H9 (cell line): Measurements from ENCODE around the gene NUP210. TPM values are rescaled to one million over a fixed set of nuclear protein-coding genes. Genes with fewer than 3 reads are reported as not detected.

Experiments used
- DNase-seq: peaks from one replicate; pipeline ENCODE4 v3.0.0-alpha.2; 2017
- H2AFZ ChIP-seq: one replicate; pipeline ENCODE4 v1.6.1; 2013; ENCODE audit warnings: mild to moderate bottlenecking, low read length, control low read depth, moderate library complexity
- H2AK5ac ChIP-seq: 2 replicates; pipeline ENCODE4 v1.6.1; 2013; ENCODE audit warnings: low read length, control low read depth, mixed read lengths; ENCODE audit not compliant: insufficient read length
- H2BK120ac ChIP-seq: one replicate; pipeline ENCODE4 v1.6.1; 2013; ENCODE audit warnings: low read depth, mild to moderate bottlenecking, low read length, control low read depth, inconsistent platforms; ENCODE audit not compliant: poor library complexity, severe bottlenecking
- H2BK12ac ChIP-seq: 2 replicates; pipeline ENCODE4 v1.6.1; 2013; ENCODE audit warnings: low read length, control low read depth, mixed read lengths, low read depth; ENCODE audit not compliant: insufficient read length
- H2BK15ac ChIP-seq: 2 replicates; pipeline ENCODE4 v1.6.1; 2013; ENCODE audit warnings: low read depth, low read length, control low read depth
- H2BK20ac ChIP-seq: one replicate; pipeline ENCODE4 v1.6.1; 2013; ENCODE audit warnings: low read depth, mild to moderate bottlenecking, low read length, control low read depth, inconsistent platforms; ENCODE audit not compliant: poor library complexity, severe bottlenecking
- H2BK5ac ChIP-seq: 2 replicates; pipeline ENCODE4 v1.6.1; 2013; ENCODE audit warnings: low read length, control low read depth, mixed read lengths; ENCODE audit not compliant: insufficient read length
- H3K14ac ChIP-seq: 2 replicates; pipeline ENCODE4 v1.6.1; 2013; ENCODE audit warnings: low read length, control low read depth; ENCODE audit not compliant: insufficient read depth
- H3K18ac ChIP-seq: 2 replicates; pipeline ENCODE4 v1.6.1; 2013; ENCODE audit warnings: low read depth, mild to moderate bottlenecking, mixed read lengths, low read length, control low read depth; ENCODE audit not compliant: insufficient read length
- H3K23ac ChIP-seq: 2 replicates; pipeline ENCODE4 v1.6.1; 2013; ENCODE audit warnings: low read length, control low read depth, mixed read lengths, low read depth; ENCODE audit not compliant: insufficient read length
- H3K23me2 ChIP-seq: 2 replicates; pipeline ENCODE4 v1.6.1; 2013; ENCODE audit warnings: low read depth, mild to moderate bottlenecking, mixed read lengths, low read length, control low read depth; ENCODE audit not compliant: insufficient read length, poor library complexity, severe bottlenecking
- H3K27ac ChIP-seq: 2 replicates; pipeline ENCODE4 v1.5.1; 2013; ENCODE audit warnings: low read length, control low read depth, mixed read lengths, low read depth; ENCODE audit not compliant: insufficient read length
- H3K27me3 ChIP-seq: 2 replicates; pipeline ENCODE4 v1.6.1; 2013; ENCODE audit warnings: low read length, control low read depth, inconsistent platforms; ENCODE audit not compliant: insufficient read depth
- H3K4ac ChIP-seq: 2 replicates; pipeline ENCODE4 v1.6.1; 2013; ENCODE audit warnings: low read depth, mild to moderate bottlenecking, control low read depth, inconsistent platforms, low read length, moderate library complexity
- H3K4me1 ChIP-seq: 2 replicates; pipeline ENCODE4 v1.6.1; 2013; ENCODE audit warnings: low read length, control low read depth, inconsistent platforms; ENCODE audit not compliant: insufficient read depth
- H3K4me2 ChIP-seq: 2 replicates; pipeline ENCODE4 v1.6.1; 2013; ENCODE audit warnings: low read length, control low read depth, mixed read lengths; ENCODE audit not compliant: insufficient read length, insufficient read depth
- H3K56ac ChIP-seq: 2 replicates; pipeline ENCODE4 v1.6.1; 2013; ENCODE audit warnings: low read depth, mild to moderate bottlenecking, mixed read lengths, low read length, control low read depth; ENCODE audit not compliant: insufficient read length
- H3K79me1 ChIP-seq: 2 replicates; pipeline ENCODE4 v1.6.1; 2013; ENCODE audit warnings: low read depth, mild to moderate bottlenecking, moderate library complexity, low read length, control low read depth, inconsistent platforms; ENCODE audit not compliant: insufficient read depth, poor library complexity, severe bottlenecking
- H3K79me2 ChIP-seq: 2 replicates; pipeline ENCODE4 v1.6.1; 2013; ENCODE audit warnings: low read length, control low read depth, inconsistent platforms; ENCODE audit not compliant: insufficient read depth
- H3K9ac ChIP-seq: 2 replicates; pipeline ENCODE4 v1.6.1; 2013; ENCODE audit warnings: low read length, control low read depth, mixed read lengths; ENCODE audit not compliant: insufficient read length; ENCODE audit errors: extremely low read depth
- H3K9me3 ChIP-seq: one replicate; pipeline ENCODE4 v1.6.1; 2013; ENCODE audit warnings: low read depth, low read length, inconsistent platforms; ENCODE audit not compliant: control insufficient read depth
- H3T11ph ChIP-seq: one replicate; pipeline ENCODE4 v1.6.1; 2013; ENCODE audit warnings: mild to moderate bottlenecking, low read length, control low read depth, inconsistent platforms
- H4K20me1 ChIP-seq: one replicate; pipeline ENCODE4 v1.6.1; 2013; ENCODE audit not compliant: control insufficient read depth, insufficient read length, insufficient read depth
- H4K5ac ChIP-seq: 2 replicates; pipeline ENCODE4 v1.6.1; 2013; ENCODE audit warnings: low read depth, mild to moderate bottlenecking, mixed read lengths, low read length, control low read depth; ENCODE audit not compliant: insufficient read length
- H4K8ac ChIP-seq: replicated peaks from 2 replicates; pipeline ENCODE4 v1.6.1; 2013; ENCODE audit warnings: low read length, control low read depth, mixed read lengths, low read depth; ENCODE audit not compliant: insufficient read length
- H4K91ac ChIP-seq: 2 replicates; pipeline ENCODE4 v1.6.1; 2013; ENCODE audit warnings: low read depth, mild to moderate bottlenecking, moderate library complexity, mixed read lengths, low read length, control low read depth; ENCODE audit not compliant: insufficient read length
- H3K27ac Mint-ChIP-seq, 3 experiments: 2 replicates in 2 of 3; 3 replicates in 1 of 3; pipeline ENCODE4 v1.8.0; 2020 to 2021; ENCODE audit warnings: mixed read lengths in 3 of 3, mild to moderate bottlenecking in 1 of 3, moderate library complexity in 1 of 3
- H3K27me3 Mint-ChIP-seq: 2 replicates; pipeline ENCODE4 v1.8.0; 2021; ENCODE audit warnings: low read depth, mild to moderate bottlenecking, moderate library complexity, mixed read lengths
- H3K36me3 Mint-ChIP-seq, 3 experiments: 2 replicates in 2 of 3; 3 replicates in 1 of 3; pipeline ENCODE4 v1.8.0; 2020 to 2021; ENCODE audit warnings: low read depth in 3 of 3, mixed read lengths in 3 of 3; ENCODE audit not compliant: insufficient read depth in 1 of 3
- H3K4me1 Mint-ChIP-seq, 2 experiments: 2 replicates each; pipeline ENCODE4 v1.8.0; 2020; ENCODE audit warnings: mixed read lengths in 2 of 2
- H3K4me3 Mint-ChIP-seq, 2 experiments: 2 replicates in 1 of 2; 3 replicates in 1 of 2; pipeline ENCODE4 v1.8.0; 2020 to 2021; ENCODE audit warnings: mild to moderate bottlenecking in 2 of 2, mixed read lengths in 2 of 2, moderate library complexity in 1 of 2
- H3K9me3 Mint-ChIP-seq, 2 experiments: 2 replicates in 1 of 2; 3 replicates in 1 of 2; pipeline ENCODE4 v1.8.0; 2020; ENCODE audit warnings: mild to moderate bottlenecking in 2 of 2, mixed read lengths in 2 of 2, moderate library complexity in 1 of 2
- WGBS: extraction: QIAGEN DNeasy Blood & Tissue Kit; methylation state at CpG from one replicate; pipeline ENCODE4 v1.1.7; 2013; ENCODE audit warnings: missing lambda C conversion rate, low lambda C conversion rate, mixed read lengths; ENCODE audit not compliant: insufficient read length; ENCODE audit errors: extremely low coverage; 5-methylcytosine and 5-hydroxymethylcytosine counted together
- total RNA-seq: library from RNA; stranded (reverse); gene quantifications from 2 replicates; pipeline ENCODE4 v1.2.1, GENCODE V29; 2021
- TF ChIP-seq, protein P1 (sequence below): fragments of 200-600 bp; sonication (generic); conservative IDR thresholded peaks from 3 replicates; pipeline ENCODE4 v1.8.0; 2021; ENCODE audit warnings: antibody characterized with exemption, mild to moderate bottlenecking

NUP210 gene
- total RNA-seq, 1 experiment from 2014 or later, result 48.8 TPM

DNA sequence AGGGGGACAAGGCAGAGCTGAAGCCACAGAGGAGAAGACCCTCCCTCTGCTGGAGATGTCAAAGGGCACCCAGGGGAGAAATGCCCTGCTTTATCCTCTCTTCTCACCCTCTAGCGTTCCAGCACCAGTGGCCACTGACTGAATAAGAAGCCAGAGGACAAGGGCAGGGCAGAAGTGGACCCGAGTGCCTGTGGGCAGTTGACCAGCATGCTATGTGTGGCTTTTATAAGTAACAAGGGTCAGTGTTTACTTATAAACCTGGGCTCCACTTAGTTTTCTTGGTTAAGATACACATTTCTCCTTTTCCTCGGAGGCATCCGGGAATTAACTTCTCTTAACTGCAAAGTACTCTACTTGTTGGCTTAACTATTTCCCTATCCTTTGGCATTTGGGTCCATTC is 46.7 kb upstream of the NUP210 start:
- Histone ChIP-seq H3T11ph (no peak overlapping the region), H3K18ac (no peak overlapping the region), H4K5ac (no peak overlapping the region), H3K23ac (no peak overlapping the region), H2BK12ac (no peak overlapping the region), H3K79me2 (no peaks in the 10 kb centered on the region), H3K9ac (no peak overlapping the region), H3K23me2 (no peaks in the 10 kb centered on the region), H4K20me1 (no peaks in the 10 kb centered on the region), H3K4me1 (no peaks in the 10 kb centered on the region), H4K8ac (no peak overlapping the region), H4K91ac (no peak overlapping the region), H3K14ac (no peak overlapping the region), H2AK5ac (no peak overlapping the region), H2BK120ac (no peak overlapping the region), H2BK20ac (no peak overlapping the region), H3K79me1 (no peaks in the 10 kb centered on the region), H2BK5ac (no peak overlapping the region), H3K56ac (no peak overlapping the region), H3K27ac (no peak overlapping the region), H3K27me3 (no peaks in the 10 kb centered on the region; the same call in 1 of the 2 replicates), H3K4me2 (no peak overlapping the region), H3K9me3 (no peaks in the 10 kb centered on the region), H2BK15ac (no peak overlapping the region), H3K4ac (no peak overlapping the region), H2AFZ (no peak overlapping the region)
- Mint-ChIP-seq H3K4me3 (no peak overlapping the region), H3K9me3 (no peaks in the 10 kb centered on the region; a peak in 1 of 5 replicates), H3K27ac (no peak overlapping the region), H3K4me1 (peaks cover 0 to 2% of the 10 kb centered on the region in 2 experiments; a peak in 1 of 4 replicates), H3K27me3 (peaks cover 42% of the 10 kb centered on the region), H3K36me3 (no peaks in the 10 kb centered on the region)
- TF ChIP-seq, protein P1, sequence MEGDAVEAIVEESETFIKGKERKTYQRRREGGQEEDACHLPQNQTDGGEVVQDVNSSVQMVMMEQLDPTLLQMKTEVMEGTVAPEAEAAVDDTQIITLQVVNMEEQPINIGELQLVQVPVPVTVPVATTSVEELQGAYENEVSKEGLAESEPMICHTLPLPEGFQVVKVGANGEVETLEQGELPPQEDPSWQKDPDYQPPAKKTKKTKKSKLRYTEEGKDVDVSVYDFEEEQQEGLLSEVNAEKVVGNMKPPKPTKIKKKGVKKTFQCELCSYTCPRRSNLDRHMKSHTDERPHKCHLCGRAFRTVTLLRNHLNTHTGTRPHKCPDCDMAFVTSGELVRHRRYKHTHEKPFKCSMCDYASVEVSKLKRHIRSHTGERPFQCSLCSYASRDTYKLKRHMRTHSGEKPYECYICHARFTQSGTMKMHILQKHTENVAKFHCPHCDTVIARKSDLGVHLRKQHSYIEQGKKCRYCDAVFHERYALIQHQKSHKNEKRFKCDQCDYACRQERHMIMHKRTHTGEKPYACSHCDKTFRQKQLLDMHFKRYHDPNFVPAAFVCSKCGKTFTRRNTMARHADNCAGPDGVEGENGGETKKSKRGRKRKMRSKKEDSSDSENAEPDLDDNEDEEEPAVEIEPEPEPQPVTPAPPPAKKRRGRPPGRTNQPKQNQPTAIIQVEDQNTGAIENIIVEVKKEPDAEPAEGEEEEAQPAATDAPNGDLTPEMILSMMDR, result no peak
- DNase-seq, result no peak
- no CpG with 5 or more reads among the region's 4 CpGs for WGBS
